H9 (cell line): ENCODE measurements around the gene CC2D2A. TPM values are rescaled to one million over a fixed set of nuclear protein-coding genes. Genes with fewer than 3 reads are reported as not detected.

Experiments used
- DNase-seq: peaks from one replicate; pipeline ENCODE4 v3.0.0-alpha.2; 2017
- H2AFZ ChIP-seq: one replicate; pipeline ENCODE4 v1.6.1; 2013; ENCODE audit warnings: mild to moderate bottlenecking, low read length, control low read depth, moderate library complexity
- H2AK5ac ChIP-seq: 2 replicates; pipeline ENCODE4 v1.6.1; 2013; ENCODE audit warnings: low read length, control low read depth, mixed read lengths; ENCODE audit not compliant: insufficient read length
- H2BK120ac ChIP-seq: one replicate; pipeline ENCODE4 v1.6.1; 2013; ENCODE audit warnings: low read depth, mild to moderate bottlenecking, low read length, control low read depth, inconsistent platforms; ENCODE audit not compliant: poor library complexity, severe bottlenecking
- H2BK12ac ChIP-seq: 2 replicates; pipeline ENCODE4 v1.6.1; 2013; ENCODE audit warnings: low read length, control low read depth, mixed read lengths, low read depth; ENCODE audit not compliant: insufficient read length
- H2BK15ac ChIP-seq: 2 replicates; pipeline ENCODE4 v1.6.1; 2013; ENCODE audit warnings: low read depth, low read length, control low read depth
- H2BK20ac ChIP-seq: one replicate; pipeline ENCODE4 v1.6.1; 2013; ENCODE audit warnings: low read depth, mild to moderate bottlenecking, low read length, control low read depth, inconsistent platforms; ENCODE audit not compliant: poor library complexity, severe bottlenecking
- H2BK5ac ChIP-seq: 2 replicates; pipeline ENCODE4 v1.6.1; 2013; ENCODE audit warnings: low read length, control low read depth, mixed read lengths; ENCODE audit not compliant: insufficient read length
- H3K14ac ChIP-seq: 2 replicates; pipeline ENCODE4 v1.6.1; 2013; ENCODE audit warnings: low read length, control low read depth; ENCODE audit not compliant: insufficient read depth
- H3K18ac ChIP-seq: 2 replicates; pipeline ENCODE4 v1.6.1; 2013; ENCODE audit warnings: low read depth, mild to moderate bottlenecking, mixed read lengths, low read length, control low read depth; ENCODE audit not compliant: insufficient read length
- H3K23ac ChIP-seq: 2 replicates; pipeline ENCODE4 v1.6.1; 2013; ENCODE audit warnings: low read length, control low read depth, mixed read lengths, low read depth; ENCODE audit not compliant: insufficient read length
- H3K23me2 ChIP-seq: 2 replicates; pipeline ENCODE4 v1.6.1; 2013; ENCODE audit warnings: low read depth, mild to moderate bottlenecking, mixed read lengths, low read length, control low read depth; ENCODE audit not compliant: insufficient read length, poor library complexity, severe bottlenecking
- H3K27ac ChIP-seq: 2 replicates; pipeline ENCODE4 v1.5.1; 2013; ENCODE audit warnings: low read length, control low read depth, mixed read lengths, low read depth; ENCODE audit not compliant: insufficient read length
- H3K27me3 ChIP-seq: 2 replicates; pipeline ENCODE4 v1.6.1; 2013; ENCODE audit warnings: low read length, control low read depth, inconsistent platforms; ENCODE audit not compliant: insufficient read depth
- H3K4ac ChIP-seq: 2 replicates; pipeline ENCODE4 v1.6.1; 2013; ENCODE audit warnings: low read depth, mild to moderate bottlenecking, control low read depth, inconsistent platforms, low read length, moderate library complexity
- H3K4me1 ChIP-seq: 2 replicates; pipeline ENCODE4 v1.6.1; 2013; ENCODE audit warnings: low read length, control low read depth, inconsistent platforms; ENCODE audit not compliant: insufficient read depth
- H3K4me2 ChIP-seq: 2 replicates; pipeline ENCODE4 v1.6.1; 2013; ENCODE audit warnings: low read length, control low read depth, mixed read lengths; ENCODE audit not compliant: insufficient read length, insufficient read depth
- H3K56ac ChIP-seq: 2 replicates; pipeline ENCODE4 v1.6.1; 2013; ENCODE audit warnings: low read depth, mild to moderate bottlenecking, mixed read lengths, low read length, control low read depth; ENCODE audit not compliant: insufficient read length
- H3K79me1 ChIP-seq: 2 replicates; pipeline ENCODE4 v1.6.1; 2013; ENCODE audit warnings: low read depth, mild to moderate bottlenecking, moderate library complexity, low read length, control low read depth, inconsistent platforms; ENCODE audit not compliant: insufficient read depth, poor library complexity, severe bottlenecking
- H3K79me2 ChIP-seq: 2 replicates; pipeline ENCODE4 v1.6.1; 2013; ENCODE audit warnings: low read length, control low read depth, inconsistent platforms; ENCODE audit not compliant: insufficient read depth
- H3K9ac ChIP-seq: 2 replicates; pipeline ENCODE4 v1.6.1; 2013; ENCODE audit warnings: low read length, control low read depth, mixed read lengths; ENCODE audit not compliant: insufficient read length; ENCODE audit errors: extremely low read depth
- H3K9me3 ChIP-seq: one replicate; pipeline ENCODE4 v1.6.1; 2013; ENCODE audit warnings: low read depth, low read length, inconsistent platforms; ENCODE audit not compliant: control insufficient read depth
- H3T11ph ChIP-seq: one replicate; pipeline ENCODE4 v1.6.1; 2013; ENCODE audit warnings: mild to moderate bottlenecking, low read length, control low read depth, inconsistent platforms
- H4K20me1 ChIP-seq: one replicate; pipeline ENCODE4 v1.6.1; 2013; ENCODE audit not compliant: control insufficient read depth, insufficient read length, insufficient read depth
- H4K5ac ChIP-seq: 2 replicates; pipeline ENCODE4 v1.6.1; 2013; ENCODE audit warnings: low read depth, mild to moderate bottlenecking, mixed read lengths, low read length, control low read depth; ENCODE audit not compliant: insufficient read length
- H4K8ac ChIP-seq: replicated peaks from 2 replicates; pipeline ENCODE4 v1.6.1; 2013; ENCODE audit warnings: low read length, control low read depth, mixed read lengths, low read depth; ENCODE audit not compliant: insufficient read length
- H4K91ac ChIP-seq: 2 replicates; pipeline ENCODE4 v1.6.1; 2013; ENCODE audit warnings: low read depth, mild to moderate bottlenecking, moderate library complexity, mixed read lengths, low read length, control low read depth; ENCODE audit not compliant: insufficient read length
- H3K27ac Mint-ChIP-seq, 3 experiments: 2 replicates in 2 of 3; 3 replicates in 1 of 3; pipeline ENCODE4 v1.8.0; 2020 to 2021; ENCODE audit warnings: mixed read lengths in 3 of 3, mild to moderate bottlenecking in 1 of 3, moderate library complexity in 1 of 3
- H3K27me3 Mint-ChIP-seq: 2 replicates; pipeline ENCODE4 v1.8.0; 2021; ENCODE audit warnings: low read depth, mild to moderate bottlenecking, moderate library complexity, mixed read lengths
- H3K36me3 Mint-ChIP-seq, 3 experiments: 2 replicates in 2 of 3; 3 replicates in 1 of 3; pipeline ENCODE4 v1.8.0; 2020 to 2021; ENCODE audit warnings: low read depth in 3 of 3, mixed read lengths in 3 of 3; ENCODE audit not compliant: insufficient read depth in 1 of 3
- H3K4me1 Mint-ChIP-seq, 2 experiments: 2 replicates each; pipeline ENCODE4 v1.8.0; 2020; ENCODE audit warnings: mixed read lengths in 2 of 2
- H3K4me3 Mint-ChIP-seq, 2 experiments: 2 replicates in 1 of 2; 3 replicates in 1 of 2; pipeline ENCODE4 v1.8.0; 2020 to 2021; ENCODE audit warnings: mild to moderate bottlenecking in 2 of 2, mixed read lengths in 2 of 2, moderate library complexity in 1 of 2
- H3K9me3 Mint-ChIP-seq, 2 experiments: 2 replicates in 1 of 2; 3 replicates in 1 of 2; pipeline ENCODE4 v1.8.0; 2020; ENCODE audit warnings: mild to moderate bottlenecking in 2 of 2, mixed read lengths in 2 of 2, moderate library complexity in 1 of 2
- CTCF ChIP-seq: fragments of 200-600 bp; sonication (generic); conservative IDR thresholded peaks from 3 replicates; pipeline ENCODE4 v1.8.0; 2021; ENCODE audit warnings: antibody characterized with exemption, mild to moderate bottlenecking
- total RNA-seq: library from RNA; stranded (reverse); gene quantifications from 2 replicates; pipeline ENCODE4 v1.2.1, GENCODE V29; 2021

CC2D2A gene
- total RNA-seq, 1 experiment from 2014 or later: 10.4 TPM

DNA sequence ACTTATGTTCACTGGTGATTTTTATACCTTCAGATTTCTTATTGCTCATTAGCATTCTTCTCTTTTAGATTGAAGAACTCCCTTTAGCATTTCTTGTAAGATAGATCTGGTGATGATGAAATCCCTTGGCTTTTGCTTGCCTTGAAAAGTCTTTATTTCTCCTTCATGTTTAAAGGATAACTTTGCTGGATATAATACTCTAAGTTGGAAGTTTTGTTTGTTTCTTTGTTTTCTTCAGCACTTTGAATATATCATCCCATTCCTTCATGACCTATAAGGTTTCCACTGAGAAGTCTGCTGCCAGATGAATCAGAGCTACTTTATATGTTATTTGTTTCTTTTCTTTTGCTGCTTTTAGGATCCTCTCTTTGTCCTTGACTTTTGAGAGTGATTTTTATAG, 18.5 kb downstream of the CC2D2A start:
- no peak overlapping the region for H2BK120ac ChIP-seq
- no peak overlapping the region for H3K27ac Mint-ChIP-seq
- no peak overlapping the region for H3K27ac ChIP-seq
- H2BK15ac ChIP-seq: no peak overlapping the region
- H2BK20ac ChIP-seq: no peak overlapping the region
- DNase-seq: no peak
- H4K8ac ChIP-seq: no peak overlapping the region
- no peak overlapping the region for H2AK5ac ChIP-seq
- no peaks in the 10 kb centered on the region for H3K27me3 Mint-ChIP-seq
- peaks cover 4 to 5% of the 10 kb centered on the region in 2 experiments for H3K4me1 Mint-ChIP-seq
- H3K9me3 ChIP-seq: no peaks in the 10 kb centered on the region
- H4K20me1 ChIP-seq: no peaks in the 10 kb centered on the region
- no peak overlapping the region for H4K91ac ChIP-seq
- peaks cover 6 to 15% of the 10 kb centered on the region in 2 experiments; a peak in 4 of 5 replicates for H3K9me3 Mint-ChIP-seq
- H3K79me1 ChIP-seq: no peaks in the 10 kb centered on the region
- no peak overlapping the region for H3K18ac ChIP-seq
- H3K14ac ChIP-seq: no peak overlapping the region
- no peaks in the 10 kb centered on the region for H3K23me2 ChIP-seq
- H2BK12ac ChIP-seq: no peak overlapping the region
- TF ChIP-seq CTCF: no peak
- no peak overlapping the region for H2BK5ac ChIP-seq
- H3K56ac ChIP-seq: no peak overlapping the region
- no peak overlapping the region for H3K9ac ChIP-seq
- no peaks in the 10 kb centered on the region for H3K4me1 ChIP-seq
- H3T11ph ChIP-seq: no peak overlapping the region
- no peak overlapping the region for H4K5ac ChIP-seq
- H3K27me3 ChIP-seq: no peaks in the 10 kb centered on the region
- no peak overlapping the region for H3K4ac ChIP-seq
- no peaks in the 10 kb centered on the region for H3K79me2 ChIP-seq
- H2AFZ ChIP-seq: no peak overlapping the region
- H3K4me3 Mint-ChIP-seq: no peak overlapping the region
- peaks cover 23 to 38% (median 26%) of the 10 kb centered on the region in 3 experiments for H3K36me3 Mint-ChIP-seq
- no peak overlapping the region for H3K4me2 ChIP-seq
- no peak overlapping the region for H3K23ac ChIP-seq
